K562 (cell line): ENCODE data around the gene CKAP5. TPM values are rescaled to one million over a fixed set of nuclear protein-coding genes. Genes with fewer than 3 reads are reported as not detected.

Source experiments
- CEBPG ChIP-seq, 3 experiments: fragments of 200-800 bp in 1 of 3; sonication (Bioruptor generic) in 1 of 3; sonication (generic) in 1 of 3; formaldehyde crosslinking in 1 of 3; IDR thresholded peaks in 2 of 3; conservative IDR thresholded peaks in 1 of 3; 2 replicates each; pipeline versions ENCODE4 v1.6.1 to v1.8.0; 2016 to 2022; ENCODE audit warnings: missing compliant biosample characterization in 2 of 3, missing genetic modification characterization in 2 of 3, mild to moderate bottlenecking in 1 of 3, missing genetic modification reagents in 1 of 3
- CLOCK ChIP-seq: fragments of 250-450 bp; sonication (Bioruptor Pico); IDR thresholded peaks from 2 replicates; pipeline ENCODE4 v1.4.0; 2020; ENCODE audit warnings: mild to moderate bottlenecking, moderate library complexity, borderline replicate concordance
- HEY1 ChIP-seq: fragments of 250-450 bp; sonication (Bioruptor Pico); IDR thresholded peaks from 2 replicates; pipeline ENCODE4 v1.5.0; 2020; ENCODE audit warnings: mild to moderate bottlenecking, moderate library complexity, borderline replicate concordance
- HIVEP1 ChIP-seq: fragments of 250-450 bp; sonication (Bioruptor Pico); IDR thresholded peaks from 2 replicates; pipeline ENCODE4 v1.4.0; 2020; ENCODE audit warnings: mild to moderate bottlenecking
- MNT ChIP-seq, 2 experiments: fragments of 450-650 bp; conservative IDR thresholded peaks; 2 replicates each; pipeline ENCODE4 v1.6.1; 2017; ENCODE audit warnings: mild to moderate bottlenecking in 2 of 2, moderate library complexity in 2 of 2
- NCOA2 ChIP-seq, 2 experiments: fragments of 450-650 bp; IDR thresholded peaks; 2 replicates each; pipeline ENCODE4 v1.6.1; 2018; ENCODE audit warnings: mild to moderate bottlenecking in 2 of 2, moderate library complexity in 1 of 2; ENCODE audit not compliant: partially characterized antibody in 2 of 2
- NR2C2 ChIP-seq, 2 experiments: fragments of 200-800 bp in 1 of 2; sonication (Bioruptor generic) in 1 of 2; sonication (generic) in 1 of 2; formaldehyde crosslinking in 1 of 2; IDR thresholded peaks; 2 replicates each; pipeline versions ENCODE4 v1.6.1 to v1.8.0; 2016 to 2022; ENCODE audit warnings: mild to moderate bottlenecking in 1 of 2, missing compliant biosample characterization in 1 of 2, missing genetic modification characterization in 1 of 2, missing genetic modification reagents in 1 of 2
- NRF1 ChIP-seq, 2 experiments: fragments of 450-650 bp; IDR thresholded peaks in 1 of 2; conservative IDR thresholded peaks in 1 of 2; 2 replicates each; pipeline ENCODE4 v1.6.1; 2014; ENCODE audit warnings: mild to moderate bottlenecking in 2 of 2
- POLR3G ChIP-seq: IDR thresholded peaks from 2 replicates; pipeline ENCODE4 v1.6.1; 2011; ENCODE audit not compliant: insufficient read length, insufficient replicate concordance; ENCODE audit errors: extremely low read depth
- RBBP5 ChIP-seq: fragments of 200-600 bp; sonication (generic); IDR thresholded peaks from 2 replicates; pipeline ENCODE4 v1.6.1; 2012; ENCODE audit warnings: borderline replicate concordance, mild to moderate bottlenecking, low read length, control low read depth, inconsistent platforms; ENCODE audit not compliant: insufficient read depth, poor library complexity, severe bottlenecking
- RFX5 ChIP-seq: IDR thresholded peaks from 2 replicates; pipeline ENCODE4 v1.6.1; 2011; ENCODE audit warnings: low read depth, mild to moderate bottlenecking, improper control_type of control experiment, low read length
- SAP30 ChIP-seq: fragments of 200-600 bp; sonication (generic); IDR thresholded peaks from 2 replicates; pipeline ENCODE4 v1.6.1; 2012; ENCODE audit warnings: borderline replicate concordance, low read depth, mild to moderate bottlenecking, moderate library complexity, low read length, control low read depth, inconsistent platforms; ENCODE audit not compliant: insufficient read depth, poor library complexity, severe bottlenecking
- SLC30A9 ChIP-seq: fragments of 250-450 bp; sonication (Bioruptor Pico); IDR thresholded peaks from 2 replicates; pipeline ENCODE4 v1.8.0; 2022; ENCODE audit warnings: mild to moderate bottlenecking, moderate library complexity
- ZNF143 ChIP-seq: sonication (generic); formaldehyde crosslinking; IDR thresholded peaks from 2 replicates; pipeline ENCODE4 v1.9.0; 2022; ENCODE audit warnings: mild to moderate bottlenecking, missing genetic modification reagents
- ZNF77 ChIP-seq: fragments of 250-450 bp; sonication (Bioruptor Pico); IDR thresholded peaks from 2 replicates; pipeline ENCODE4 v1.5.0; 2020
- polyA plus RNA-seq, 8 experiments: library from polyadenylated mRNA; depleted of rRNA in 4 of 8; stranded (reverse) in 5 of 8; unstranded in 3 of 8; fragments of >200 nt; fragmentation: Nextera tagmentation in 2 of 8; fragmentation: Illumina TruSeq in 1 of 8; extraction: Ambion mirVana in 2 of 8; extraction: Trizol in 1 of 8; gene quantifications; 2 replicates each; pipeline versions ENCODE4 v1.2.1 to v1.2.3, GENCODE V29; 2011 to 2014; ENCODE audit warnings: inconsistent platforms in 1 of 8, missing spikeins in 1 of 8
- total RNA-seq, 7 experiments: library from RNA; depleted of rRNA in 6 of 7; stranded (reverse); fragments of >200 nt in 6 of 7; fragmentation: Illumina TruSeq in 2 of 7; extraction: Trizol in 2 of 7; gene quantifications; 2 replicates each; pipeline versions ENCODE4 v1.2.1 to v1.2.3, GENCODE V29; 2011 to 2021; ENCODE audit warnings: low replicate concordance in 1 of 7
- TF ChIP-seq, protein P1 (sequence below): fragments of 450-650 bp; IDR thresholded peaks from 2 replicates; pipeline ENCODE4 v1.6.1; 2017; ENCODE audit warnings: antibody characterized with exemption
- TF ChIP-seq, protein P2 (sequence below): fragments of 250-450 bp; sonication (Bioruptor Pico); IDR thresholded peaks from 2 replicates; pipeline ENCODE4 v1.4.0; 2020

The CKAP5 gene
- total and polyA plus RNA-seq, 9 of the 15 experiments (the other 6 are each of a cell fraction or from before 2014, with no cell fraction given): 60.1 to 239 (median 139) TPM

DNA sequence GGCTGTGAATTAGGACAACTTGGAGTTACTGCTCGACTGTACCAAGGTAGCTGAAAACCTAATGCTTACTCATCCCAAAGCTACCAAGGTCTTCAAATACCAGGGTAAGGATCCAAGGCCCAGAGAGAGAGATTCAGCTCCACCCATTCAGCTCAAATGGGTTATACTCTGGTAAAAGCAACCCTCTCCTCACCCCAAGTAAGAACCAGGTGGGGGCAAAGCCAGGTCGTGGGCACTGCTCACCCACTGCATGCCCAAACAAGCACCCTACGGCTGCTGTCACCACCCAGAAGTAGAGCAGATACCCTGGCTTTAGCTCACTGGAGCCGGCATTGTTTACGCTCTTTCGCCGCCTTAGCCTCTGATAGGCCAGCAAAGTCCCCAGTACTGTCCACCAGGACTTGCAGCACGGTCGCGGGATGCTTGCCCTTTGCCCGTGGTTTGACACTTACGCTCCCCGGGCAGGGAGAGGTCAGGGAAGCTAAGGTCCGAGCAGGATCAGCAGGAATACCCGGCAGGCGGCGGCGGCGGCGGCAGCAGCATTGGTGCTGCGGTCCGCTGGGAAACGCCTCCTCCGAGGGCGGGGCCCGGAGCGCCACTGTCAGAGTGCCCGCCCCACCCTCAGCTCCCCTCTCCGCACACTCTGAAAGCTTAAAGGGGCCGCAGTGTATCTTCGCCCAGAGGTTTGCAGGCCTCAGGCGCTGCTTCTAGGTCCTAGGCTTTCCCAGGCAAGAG, 19.6 kb downstream of the CKAP5 start (continued):
- TF ChIP-seq CLOCK (CRISPR knock-in tag) (no peak), HEY1 (CRISPR knock-in tag) (no peak), RBBP5 (peak; percentile 61), SLC30A9 (CRISPR knock-in tag) (no peak), MNT (conservative IDR thresholded peaks at IDR 0.05) (peak in 1 of 2 experiments; percentile 65; a peak in 2 of 4 replicates), NR2C2 (CRISPR knock-in tag; IDR thresholded peaks at IDR 0.05) (no peak), NR2C2 (tag; IDR thresholded peaks at IDR 0.05) (peak; percentile 43; the same call in 1 of the 2 replicates), CEBPG (CRISPR knock-in tag; IDR thresholded peaks at IDR 0.05) (no peak), CEBPG (tag; conservative IDR thresholded peaks at IDR 0.05 in 1 of 2, IDR thresholded peaks at IDR 0.05 in 1 of 2) (no peak), POLR3G (no peak), RFX5 (no peak), NCOA2 (IDR thresholded peaks at IDR 0.05; ENCODE audit: partially characterized antibody in 2 of 2) (no peak), ZNF143 (CRISPR knock-in tag) (no peak), SAP30 (peak; percentile 56), ZNF77 (no peak), HIVEP1 (no peak), NRF1 (conservative IDR thresholded peaks at IDR 0.05 in 1 of 2, IDR thresholded peaks at IDR 0.05 in 1 of 2) (peak in 1 of 2 experiments; percentile 49; a peak in 1 of 4 replicates)
- TF ChIP-seq, protein P1, sequence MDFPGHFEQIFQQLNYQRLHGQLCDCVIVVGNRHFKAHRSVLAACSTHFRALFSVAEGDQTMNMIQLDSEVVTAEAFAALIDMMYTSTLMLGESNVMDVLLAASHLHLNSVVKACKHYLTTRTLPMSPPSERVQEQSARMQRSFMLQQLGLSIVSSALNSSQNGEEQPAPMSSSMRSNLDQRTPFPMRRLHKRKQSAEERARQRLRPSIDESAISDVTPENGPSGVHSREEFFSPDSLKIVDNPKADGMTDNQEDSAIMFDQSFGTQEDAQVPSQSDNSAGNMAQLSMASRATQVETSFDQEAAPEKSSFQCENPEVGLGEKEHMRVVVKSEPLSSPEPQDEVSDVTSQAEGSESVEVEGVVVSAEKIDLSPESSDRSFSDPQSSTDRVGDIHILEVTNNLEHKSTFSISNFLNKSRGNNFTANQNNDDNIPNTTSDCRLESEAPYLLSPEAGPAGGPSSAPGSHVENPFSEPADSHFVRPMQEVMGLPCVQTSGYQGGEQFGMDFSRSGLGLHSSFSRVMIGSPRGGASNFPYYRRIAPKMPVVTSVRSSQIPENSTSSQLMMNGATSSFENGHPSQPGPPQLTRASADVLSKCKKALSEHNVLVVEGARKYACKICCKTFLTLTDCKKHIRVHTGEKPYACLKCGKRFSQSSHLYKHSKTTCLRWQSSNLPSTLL: no peak
- TF ChIP-seq, protein P2, sequence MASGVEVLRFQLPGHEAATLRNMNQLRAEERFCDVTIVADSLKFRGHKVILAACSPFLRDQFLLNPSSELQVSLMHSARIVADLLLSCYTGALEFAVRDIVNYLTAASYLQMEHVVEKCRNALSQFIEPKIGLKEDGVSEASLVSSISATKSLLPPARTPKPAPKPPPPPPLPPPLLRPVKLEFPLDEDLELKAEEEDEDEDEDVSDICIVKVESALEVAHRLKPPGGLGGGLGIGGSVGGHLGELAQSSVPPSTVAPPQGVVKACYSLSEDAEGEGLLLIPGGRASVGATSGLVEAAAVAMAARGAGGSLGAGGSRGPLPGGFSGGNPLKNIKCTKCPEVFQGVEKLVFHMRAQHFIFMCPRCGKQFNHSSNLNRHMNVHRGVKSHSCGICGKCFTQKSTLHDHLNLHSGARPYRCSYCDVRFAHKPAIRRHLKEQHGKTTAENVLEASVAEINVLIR: no peak
